GM19328 (cell line): ENCODE data around the gene SSMEM1.
"Not testable (repeated sequence)": the region's sequence is repeated elsewhere in the genome, so short reads cannot be mapped to it uniquely, and the experiment has no call there.

ENCODE experiments used
- ATAC-seq: cut with Tn5 transposase; IDR thresholded peaks from one replicate; pipeline ENCODE4 v1.9.1; 2021; ENCODE audit warnings: mild to moderate bottlenecking, moderate library complexity; ENCODE audit not compliant: unreplicated experiment

The SSMEM1 gene

GRCh38 chr7:130243486-130243885, 35.8 kb downstream of the SSMEM1 start:
- ATAC-seq = not testable (repeated sequence)

DNA sequence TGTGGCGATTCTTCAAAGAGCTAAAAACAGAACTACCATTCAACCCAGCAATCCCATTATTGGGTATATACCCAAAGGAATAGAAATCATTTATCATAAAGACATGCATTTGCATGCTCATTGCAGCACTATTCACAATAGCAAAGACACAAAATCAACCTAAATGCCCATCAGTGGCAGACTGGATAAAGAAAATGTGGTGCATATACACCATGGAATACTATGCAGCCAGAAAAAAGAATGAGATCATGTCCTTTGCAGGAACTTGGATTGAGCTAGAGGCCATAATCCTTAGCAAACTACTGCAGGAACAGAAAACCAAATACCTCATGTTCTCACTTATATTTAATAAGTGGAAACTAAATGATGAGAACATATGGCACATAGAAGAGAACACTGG, 38.8 kb downstream of the SSMEM1 start:
- not testable (repeated sequence) for ATAC-seq

DNA sequence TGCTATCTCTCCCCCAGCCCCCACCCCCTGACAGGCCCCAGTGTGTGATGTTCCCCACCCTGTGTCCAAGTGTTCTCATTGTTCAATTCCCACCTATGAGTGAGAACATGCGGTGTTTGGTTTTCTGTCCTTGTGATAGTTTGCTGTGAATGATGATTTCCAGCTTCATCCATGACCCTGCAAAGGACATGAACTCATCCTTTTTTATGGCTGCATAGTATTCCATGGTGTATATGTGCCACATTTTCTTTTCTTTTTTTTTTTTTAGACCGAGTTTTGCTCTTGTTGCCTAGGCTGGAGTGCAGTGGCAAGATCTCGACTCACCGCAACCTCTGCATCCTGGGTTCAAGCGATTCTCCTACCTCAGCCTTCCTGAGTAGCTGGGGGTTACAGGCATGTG, 41.2 kb downstream of the SSMEM1 start:
- ATAC-seq = not testable (repeated sequence)

DNA sequence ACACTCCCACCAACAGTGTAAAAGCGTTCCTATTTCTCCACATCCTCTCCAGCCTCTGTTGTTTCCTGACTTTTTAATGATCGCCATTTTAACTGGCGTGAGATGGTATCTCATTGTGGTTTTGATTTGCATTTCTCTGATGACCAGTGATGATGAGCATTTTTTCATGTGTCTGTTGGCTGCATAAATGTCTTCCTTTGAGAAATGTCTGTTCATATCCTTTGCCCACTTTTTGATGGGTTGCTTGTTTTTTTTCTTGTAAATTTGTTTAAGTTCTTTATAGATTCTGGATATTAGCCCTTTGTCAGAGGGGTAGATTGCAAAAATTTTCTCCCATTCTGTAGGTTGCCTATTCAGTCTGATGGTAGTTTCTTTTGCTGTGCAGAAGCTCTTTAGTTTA, 42.0 kb downstream of the SSMEM1 start:
- not testable (repeated sequence) for ATAC-seq

DNA sequence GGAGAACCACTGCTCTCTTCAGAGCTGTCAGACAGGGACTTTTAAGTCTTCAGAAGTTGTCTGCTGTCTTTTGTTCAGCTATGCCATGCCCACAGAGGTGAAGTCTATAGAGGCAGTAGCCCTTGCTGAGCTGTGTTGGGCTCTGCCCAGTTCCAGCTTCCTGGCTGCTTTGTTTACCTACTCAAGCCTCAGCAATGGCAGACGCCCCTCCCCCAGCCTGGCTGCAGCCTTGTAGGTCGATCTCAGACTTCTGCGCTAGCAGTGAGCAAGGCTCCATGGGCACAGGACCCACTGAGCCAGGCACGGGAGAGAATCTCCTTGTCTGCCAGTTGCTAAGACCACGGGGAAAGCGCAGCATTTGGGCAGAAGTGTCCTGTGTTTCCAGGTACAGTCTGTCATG, 46.9 kb downstream of the SSMEM1 start:
- ATAC-seq = no peak

DNA sequence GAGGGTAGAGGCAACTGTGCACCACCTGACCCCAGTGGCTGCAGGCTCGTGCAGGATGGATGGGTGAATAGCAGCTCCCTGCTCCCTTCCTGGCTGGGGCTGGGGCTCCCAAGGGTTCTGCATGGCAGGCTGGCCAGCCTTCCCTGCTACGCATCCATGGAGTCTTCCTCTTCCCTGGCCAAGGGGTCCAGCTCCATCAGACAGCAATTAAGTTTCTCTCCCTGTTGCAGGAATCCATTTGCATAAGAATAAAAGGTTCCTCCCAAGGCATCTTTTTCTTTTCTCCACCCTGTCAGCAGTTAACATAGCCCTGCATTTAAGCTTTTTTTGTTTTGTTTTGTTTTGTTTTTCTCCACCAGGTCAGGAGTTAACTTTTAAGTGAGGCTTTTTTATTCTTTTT, 49.0 kb downstream of the SSMEM1 start:
- no peak for ATAC-seq

DNA sequence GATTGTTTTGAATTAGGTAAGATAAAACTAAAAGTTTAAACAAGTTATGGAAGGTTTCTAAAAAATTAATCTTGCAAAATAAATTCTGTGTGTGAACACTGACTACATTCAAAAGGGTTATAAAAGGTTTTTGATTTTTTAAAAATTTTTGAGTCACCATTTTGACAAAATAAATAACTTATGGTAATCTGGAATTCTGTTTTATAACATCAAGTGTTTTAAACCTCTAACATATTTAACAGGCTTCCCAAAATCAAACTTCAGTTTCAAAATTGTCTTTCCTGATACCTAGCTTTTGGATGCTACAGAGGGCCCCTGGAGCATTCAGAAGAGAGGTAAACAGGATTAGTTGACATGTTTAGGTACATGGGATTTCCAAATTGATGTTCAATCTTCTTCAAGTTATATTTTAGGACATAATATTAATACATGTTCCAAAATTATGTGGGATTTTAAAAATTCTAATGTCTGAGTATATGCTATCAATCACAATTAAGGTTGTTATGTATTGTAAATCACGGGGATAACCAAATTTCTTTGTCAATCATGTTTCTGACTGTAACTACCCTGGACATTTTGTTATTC, 50.9 kb downstream of the SSMEM1 start:
- no peak for ATAC-seq

DNA sequence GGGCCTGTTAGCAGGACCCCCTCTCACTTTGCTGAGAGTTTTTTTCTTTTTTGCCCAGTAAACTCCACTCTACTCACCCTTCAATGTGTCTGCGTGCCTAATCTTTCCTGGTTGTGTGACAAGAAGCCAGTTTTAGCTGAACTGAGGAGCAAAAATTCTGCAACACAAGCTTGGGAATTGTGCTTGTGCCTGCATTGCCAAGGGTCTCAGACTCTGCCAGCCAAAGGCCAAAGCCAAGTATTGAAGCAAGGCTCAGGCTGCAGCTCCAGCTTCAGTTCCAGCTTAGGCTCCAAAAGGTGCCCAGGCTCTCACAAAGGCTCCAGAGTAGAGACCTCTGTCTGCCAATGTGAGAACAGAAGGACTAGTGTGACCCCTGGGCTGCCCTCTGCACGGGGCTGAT, 54.8 kb downstream of the SSMEM1 start:
- no peak for ATAC-seq

- ATAC-seq = no peak
Measured at GRCh38 chr7:130263130-130263529, 55.5 kb downstream of the SSMEM1 start.
